IPS DF 4.7 (cell line): ENCODE results near the gene TRPC4AP.

ENCODE experiments used
- DNase-seq: peaks from one replicate; pipeline ENCODE4 v3.0.0-alpha.2; 2013; ENCODE audit warnings: low spot score; ENCODE audit errors: extremely low read depth

Gene TRPC4AP

GRCh38 chr20:35015863-35016193 is 76.8 kb downstream of the TRPC4AP start:
- DNase-seq: no peak

DNA sequence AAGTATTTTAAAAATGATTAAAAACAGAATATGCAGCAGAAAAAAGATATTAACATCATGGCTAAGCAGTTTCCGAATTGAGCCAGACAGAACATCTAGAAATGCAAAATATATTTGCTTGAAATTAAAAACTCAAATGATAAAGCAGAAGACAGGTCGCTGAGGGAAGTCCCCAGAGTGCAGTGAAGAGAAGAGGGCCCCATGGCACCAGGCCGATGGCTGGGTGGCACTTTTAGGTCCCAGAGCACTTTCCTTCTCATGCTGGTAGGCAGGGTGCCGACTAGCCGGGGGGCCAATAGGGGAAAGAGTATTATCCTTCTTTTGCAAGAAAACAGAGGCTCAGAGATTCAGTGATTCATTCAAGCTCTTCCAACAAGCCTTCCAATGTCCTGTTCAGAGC is 78.1 kb downstream of the TRPC4AP start:
- DNase-seq: no peak

DNA sequence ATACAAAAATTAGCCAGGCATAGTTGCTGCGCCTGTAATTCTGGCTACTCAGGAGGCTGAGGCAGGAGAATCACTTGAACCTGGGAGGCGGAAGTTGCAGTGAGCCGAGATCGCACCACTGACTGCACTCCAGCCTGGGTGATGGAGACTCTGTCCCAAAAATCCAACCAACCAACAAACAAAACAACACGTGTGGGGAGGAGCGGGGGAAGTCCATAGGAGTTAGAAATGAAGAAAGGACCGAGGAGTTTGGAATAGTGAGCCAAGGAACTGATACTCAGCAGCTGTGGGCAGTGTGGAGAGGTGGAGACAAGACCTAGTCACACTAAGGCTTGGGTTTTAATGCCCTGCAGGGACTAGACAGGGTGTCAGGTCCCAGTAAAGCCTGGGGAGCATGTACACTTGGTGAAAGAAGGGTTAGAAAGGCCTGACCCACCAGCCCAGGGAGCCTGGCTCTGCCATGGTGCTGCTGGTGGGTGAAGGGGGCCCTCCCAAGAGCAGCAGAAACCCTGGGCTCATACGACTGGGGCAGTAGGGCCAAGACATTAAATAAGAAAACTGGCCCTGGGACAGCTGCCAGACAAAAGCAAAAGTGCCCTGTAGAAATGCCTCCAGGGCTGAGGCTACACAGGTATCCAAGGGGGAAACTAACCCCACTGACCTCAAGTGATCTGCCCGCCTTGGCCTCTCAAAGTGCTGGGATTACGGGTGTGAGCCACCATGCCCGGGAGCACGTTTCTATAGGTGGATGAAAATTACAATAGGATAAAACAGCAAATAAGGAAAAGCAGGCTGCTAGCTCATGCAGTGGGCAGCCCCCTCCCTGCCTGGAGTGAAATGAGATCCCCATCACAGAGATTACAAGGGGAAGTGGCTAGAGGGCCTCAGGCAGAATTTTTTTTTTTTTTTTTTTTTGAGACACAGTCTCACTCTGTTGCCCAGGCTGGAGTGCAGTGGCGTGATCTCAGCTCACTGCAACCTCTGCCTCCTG is 78.9 kb downstream of the TRPC4AP start:
- DNase-seq: no peak

DNA sequence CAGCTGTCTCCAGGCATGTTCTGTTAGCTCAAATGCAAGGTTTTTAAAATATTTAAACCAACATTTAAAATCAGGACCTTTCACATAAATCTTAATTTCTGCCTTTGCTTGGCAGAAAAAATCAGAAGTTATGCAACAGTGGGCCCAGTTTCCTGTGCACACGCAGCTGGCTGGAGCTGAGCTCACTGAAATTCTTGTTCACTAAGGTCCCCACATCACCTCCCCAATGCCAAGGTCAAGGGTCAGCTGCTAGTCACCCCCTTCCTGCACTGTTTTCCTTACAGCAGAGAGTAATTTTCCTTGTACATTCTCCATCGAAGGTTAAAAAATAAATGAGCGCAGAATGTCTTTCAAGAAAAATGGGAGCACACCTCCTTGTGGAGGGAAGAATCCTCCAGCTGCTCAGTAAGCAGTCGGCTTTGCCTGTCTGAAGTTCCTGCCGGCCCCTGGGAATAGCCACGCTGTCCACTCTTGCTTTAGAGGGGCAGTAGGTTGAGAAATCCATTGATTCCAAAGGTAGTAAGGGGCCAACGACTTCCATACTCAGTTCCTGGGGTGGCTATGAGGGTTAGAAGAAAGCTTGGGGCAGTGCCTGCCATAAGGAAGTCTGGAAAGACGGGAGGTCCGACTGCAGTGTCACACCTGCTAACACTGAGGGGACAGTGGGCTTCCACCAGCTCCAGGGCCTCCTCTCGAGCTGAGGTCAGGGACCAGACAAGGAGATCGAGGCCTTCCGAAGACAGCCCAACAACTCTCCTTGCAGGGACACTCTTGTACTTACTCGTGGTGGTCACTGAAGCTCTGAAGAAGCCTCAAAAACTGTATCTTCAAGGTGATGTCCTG is 80.2 kb downstream of the TRPC4AP start:
- no peak for DNase-seq

DNA sequence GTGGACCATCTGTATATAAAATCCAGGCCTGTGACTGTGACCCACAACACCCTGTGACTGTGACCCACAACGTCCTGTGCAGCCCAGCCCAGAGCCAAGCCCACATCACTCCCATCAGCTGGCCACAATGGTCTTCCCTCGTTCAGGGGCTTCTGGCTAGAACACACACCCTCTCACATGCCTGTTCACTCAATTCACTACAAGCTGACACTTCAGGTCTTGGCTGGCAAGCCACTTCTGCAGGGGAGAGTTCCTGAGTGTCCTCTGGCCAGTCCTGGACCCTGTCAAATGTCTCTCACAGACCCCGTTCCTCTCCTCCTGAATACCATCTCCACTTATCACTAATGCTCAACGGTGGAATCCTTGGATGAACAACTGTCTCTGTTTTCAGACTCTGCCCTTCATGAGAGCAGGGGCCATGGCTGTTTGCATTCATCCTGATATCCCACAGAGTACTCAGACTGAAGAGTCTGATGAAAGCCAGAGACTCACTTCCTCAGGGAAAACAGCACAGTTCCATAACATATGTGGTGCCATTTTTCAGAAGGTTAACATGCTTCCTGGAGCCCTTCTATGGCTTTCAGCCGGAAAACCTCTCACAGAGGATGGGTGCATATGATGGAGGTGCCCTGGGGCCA is 80.9 kb downstream of the TRPC4AP start:
- no peak for DNase-seq

DNA sequence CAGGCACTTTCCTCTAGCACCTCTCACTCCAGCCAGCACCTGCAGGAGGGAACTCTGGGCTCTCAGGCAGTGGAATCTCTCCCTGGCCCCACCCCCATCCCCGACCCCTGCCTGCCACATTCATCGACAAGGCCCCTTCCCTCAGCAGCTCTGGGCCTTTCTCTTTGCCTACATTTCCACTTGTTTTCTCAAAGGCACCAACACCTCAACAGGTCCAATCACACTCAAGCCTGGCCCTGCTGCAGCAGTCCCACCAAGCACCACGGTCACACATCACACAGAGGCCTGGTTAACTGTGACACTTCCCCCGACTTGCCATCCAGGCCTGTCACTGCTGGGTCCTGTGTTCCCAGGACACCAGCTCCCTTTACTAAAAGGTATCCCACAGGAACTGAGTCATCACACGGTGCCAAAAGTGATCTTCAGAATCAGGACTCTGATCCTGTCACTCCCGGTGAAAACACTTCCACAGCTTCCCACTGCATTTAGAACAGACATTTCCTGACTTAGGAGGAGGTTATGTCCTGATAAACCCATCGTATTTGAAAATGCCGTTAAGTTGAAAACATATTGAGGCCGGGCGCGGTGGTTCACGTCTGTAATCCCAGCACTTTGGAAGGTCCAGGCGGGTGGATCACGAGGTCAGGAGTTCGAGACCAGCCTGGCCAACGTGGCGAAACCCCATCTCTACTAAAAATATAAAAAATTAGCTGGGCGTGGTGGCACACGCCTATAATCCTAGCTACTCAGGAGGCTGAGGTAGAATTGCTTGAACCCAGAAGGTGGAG is 82.0 kb downstream of the TRPC4AP start:
- no peak for DNase-seq

GRCh38 chr20:35009665-35010328 is 82.8 kb downstream of the TRPC4AP start:
- no peak for DNase-seq

- no peak for DNase-seq
Measured at GRCh38 chr20:35008411-35009342, 83.9 kb downstream of the TRPC4AP start.

- DNase-seq: no peak
Measured at GRCh38 chr20:35007891-35008290, 84.7 kb downstream of the TRPC4AP start.

GRCh38 chr20:35007413-35007812 is 85.2 kb downstream of the TRPC4AP start:
- no peak for DNase-seq

DNA sequence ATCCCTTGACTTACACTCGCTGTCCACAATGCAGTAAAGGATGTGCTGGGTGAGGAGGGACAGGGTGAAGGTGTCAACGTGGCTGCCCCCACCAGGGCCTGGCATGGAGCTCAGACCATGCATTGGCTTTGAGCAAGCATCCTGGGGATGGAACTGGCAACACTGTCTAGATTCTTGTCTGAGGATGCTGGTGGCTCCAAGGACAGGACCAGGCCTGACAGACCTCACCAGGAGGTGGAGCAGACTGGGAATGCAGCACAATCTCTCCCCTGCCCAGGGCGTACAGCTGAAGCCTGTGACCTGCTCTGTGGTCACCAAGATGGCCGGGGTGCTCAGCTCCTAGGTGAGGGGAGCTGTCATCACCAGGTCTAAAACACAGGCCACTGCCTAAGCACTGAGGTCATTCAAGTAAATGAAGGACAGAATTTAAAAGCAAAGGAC is 86.1 kb downstream of the TRPC4AP start:
- no peak for DNase-seq

GRCh38 chr20:35006009-35006408 is 86.6 kb downstream of the TRPC4AP start:
- DNase-seq: no peak

DNA sequence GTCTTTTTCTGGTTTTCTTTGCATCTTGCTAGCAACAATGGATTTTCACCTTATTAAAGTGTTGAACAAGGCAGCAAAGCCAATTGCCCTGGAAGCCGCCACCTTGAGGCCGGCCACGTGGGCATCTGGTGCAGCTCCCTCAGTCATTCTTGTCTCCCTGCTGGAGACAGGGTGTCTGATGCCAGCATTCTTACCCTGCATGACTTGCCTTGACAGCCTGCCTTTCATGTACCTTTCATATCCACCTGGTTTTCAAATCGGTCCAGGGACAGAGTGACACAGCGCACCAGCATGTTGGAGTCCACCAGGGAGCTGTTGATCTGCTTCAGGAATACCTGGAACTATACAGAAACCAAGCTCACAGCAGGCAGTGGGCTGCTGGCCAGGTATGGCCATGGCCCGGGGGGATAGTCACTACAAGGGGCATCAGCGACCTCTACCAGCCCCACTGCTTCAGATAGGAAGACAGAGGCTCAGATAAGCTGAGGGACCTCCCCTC is 87.1 kb downstream of the TRPC4AP start:
- DNase-seq: no peak

DNA sequence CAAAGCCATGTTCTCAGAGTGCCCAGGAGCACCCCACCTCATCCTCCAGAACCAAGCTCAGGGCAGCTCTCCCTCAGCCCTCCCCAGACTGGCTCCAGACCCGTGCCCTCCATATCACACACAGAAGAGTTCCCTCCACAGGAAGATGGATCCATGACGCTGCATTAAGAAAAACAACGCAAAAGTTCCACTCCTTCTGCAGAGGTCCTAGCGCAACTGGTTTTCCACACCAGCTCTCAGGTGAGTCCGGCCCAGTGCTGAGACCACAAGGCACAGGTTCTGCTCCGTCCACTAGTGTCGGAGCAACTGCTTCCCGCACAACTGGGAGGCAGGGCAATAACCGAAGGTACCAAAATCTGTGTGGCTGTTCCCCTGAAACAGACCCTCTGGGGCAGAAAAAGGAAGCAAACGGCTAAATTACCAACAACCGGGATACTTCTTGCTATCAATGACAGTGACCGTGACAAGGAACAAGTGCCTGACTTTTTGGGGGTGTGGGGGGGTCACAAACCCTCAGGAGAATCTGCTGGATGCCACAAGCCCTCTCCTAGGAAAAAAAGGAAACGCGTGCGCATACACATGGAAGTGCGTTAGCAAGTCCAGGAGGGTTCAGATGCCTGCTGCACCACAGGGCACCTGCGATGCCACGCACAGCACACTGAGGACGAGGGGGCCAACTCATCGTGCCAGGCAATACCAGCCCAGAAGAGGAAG is 87.7 kb downstream of the TRPC4AP start:
- DNase-seq: no peak

GRCh38 chr20:35004051-35004725 is 88.4 kb downstream of the TRPC4AP start:
- no peak for DNase-seq

DNA sequence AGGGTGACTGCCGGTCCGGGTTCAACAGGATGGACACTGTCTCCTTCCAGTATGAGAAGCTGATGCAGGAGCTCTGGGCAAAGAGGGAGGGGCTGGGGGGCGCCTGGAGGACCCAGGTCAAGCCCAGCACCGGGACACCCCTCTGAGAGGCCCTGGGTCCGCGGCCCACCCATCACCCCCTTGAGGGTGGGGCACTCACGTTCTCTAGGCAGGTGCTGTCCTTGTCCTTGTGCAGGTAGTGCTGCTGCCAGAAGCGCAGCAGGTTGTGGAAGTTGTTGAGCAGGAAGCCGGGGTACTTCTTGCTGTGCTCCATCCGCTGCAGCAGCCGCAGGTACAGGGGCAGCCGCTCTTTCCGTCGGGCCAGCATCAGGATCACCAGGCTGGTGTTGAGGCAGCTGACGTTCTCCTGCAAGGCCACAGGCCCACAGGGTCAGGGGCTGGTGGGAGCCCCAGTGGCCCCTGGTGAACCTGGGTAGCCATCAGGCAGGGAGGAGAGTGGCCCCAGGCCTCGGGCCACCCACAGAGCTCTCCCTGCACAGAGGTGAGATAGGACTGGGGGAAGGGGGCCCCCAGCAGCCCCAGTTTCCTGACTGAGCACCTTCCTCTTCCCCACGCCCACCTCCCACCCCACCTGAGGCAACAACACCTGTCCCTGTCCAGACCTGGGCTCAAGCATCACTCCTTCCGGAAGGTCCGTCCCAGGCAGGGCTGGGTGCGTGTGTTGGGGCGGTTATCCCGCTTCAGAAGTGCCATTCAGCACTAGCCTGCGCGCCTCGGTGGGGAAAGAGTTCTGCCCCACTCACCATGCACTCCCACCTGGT is 89.2 kb downstream of the TRPC4AP start:
- no peak for DNase-seq
